Epidermal melanocyte (primary cell): Measurements from ENCODE around the gene ACHE.
"Not testable (repeated sequence)": the region's sequence is repeated elsewhere in the genome, so short reads cannot be mapped to it uniquely, and the experiment has no call there.

ENCODE experiments used
- DNase-seq: peaks from one replicate; pipeline ENCODE4 v3.0.0; 2011; ENCODE audit warnings: low spot score; ENCODE audit not compliant: insufficient read length

Gene ACHE

GRCh38 chr7:100863406-100863950 lies 32.2 kb downstream of the ACHE start:
- peak; percentile 50 for DNase-seq

GRCh38 chr7:100861616-100861985 lies 34.1 kb downstream of the ACHE start:
- no peak for DNase-seq

GRCh38 chr7:100860702-100861615 lies 34.7 kb downstream of the ACHE start:
- no peak for DNase-seq

- no peak for DNase-seq
Observed at GRCh38 chr7:100859856-100860255, 35.8 kb downstream of the ACHE start.

- DNase-seq: no peak
Observed at GRCh38 chr7:100856871-100857282, 38.8 kb downstream of the ACHE start.

GRCh38 chr7:100855515-100855914 lies 40.2 kb downstream of the ACHE start:
- DNase-seq: no peak

GRCh38 chr7:100854899-100855298 lies 40.8 kb downstream of the ACHE start:
- not testable (repeated sequence) for DNase-seq

GRCh38 chr7:100854146-100854895 lies 41.4 kb downstream of the ACHE start:
- DNase-seq: no peak

- peak; percentile 99 for DNase-seq
Observed at GRCh38 chr7:100852048-100852872, 43.4 kb downstream of the ACHE start, which contains the start of gene SLC12A9. SLC12A9 (plus strand) TSS chr7:100852713; CDS start chr7:100854198, 1,485 bp downstream.

- DNase-seq: no peak
Observed at GRCh38 chr7:100847360-100847759, 48.3 kb downstream of the ACHE start.

GRCh38 chr7:100840470-100841100 lies 55.1 kb downstream of the ACHE start:
- DNase-seq: no peak
